ENCODE results near the gene NEUROD2. TPM values are rescaled to one million over a fixed set of nuclear protein-coding genes. Genes with fewer than 3 reads are reported as not detected.
A peak's percentile ranks its signal among the peaks of the same experiment; 100 is the strongest.

Gene NEUROD2
- polyA plus RNA-seq, 4 donors = 0.03 to 0.07 (median 0.06) TPM; not detected in 1

GRCh38 chr17:39581759-39582085 lies 26.0 kb downstream of the NEUROD2 start:
- no peak for DNase-seq (ENCODE audit: low read depth in 4 of 4, low spot score in 2 of 4)

GRCh38 chr17:39581071-39581758 lies 26.5 kb downstream of the NEUROD2 start:
- no peak for DNase-seq (ENCODE audit: low read depth in 4 of 4, low spot score in 2 of 4)

GRCh38 chr17:39580082-39580468 lies 27.6 kb downstream of the NEUROD2 start:
- DNase-seq (ENCODE audit: low read depth in 4 of 4, low spot score in 2 of 4) = no peak

- DNase-seq (ENCODE audit: low read depth in 4 of 4, low spot score in 2 of 4) = no peak
These were observed 28.2 kb downstream of the NEUROD2 start for GRCh38 chr17:39579318-39580081.

GRCh38 chr17:39578272-39578671 lies 29.4 kb downstream of the NEUROD2 start:
- DNase-seq (ENCODE audit: low read depth in 4 of 4, low spot score in 2 of 4) = no peak

GRCh38 chr17:39576187-39576586 lies 31.5 kb downstream of the NEUROD2 start:
- no peak for DNase-seq (ENCODE audit: low read depth in 4 of 4, low spot score in 2 of 4)

- DNase-seq (ENCODE audit: low read depth in 4 of 4, low spot score in 2 of 4) = peak in 2 of 4 donors; percentile 38 to 51
These were observed 34.0 kb downstream of the NEUROD2 start for GRCh38 chr17:39573447-39574298.

GRCh38 chr17:39572121-39572520 lies 35.6 kb downstream of the NEUROD2 start:
- DNase-seq (ENCODE audit: low read depth in 4 of 4, low spot score in 2 of 4) = no peak

GRCh38 chr17:39569126-39569525 lies 38.6 kb downstream of the NEUROD2 start:
- no peak for DNase-seq (ENCODE audit: low read depth in 4 of 4, low spot score in 2 of 4)

GRCh38 chr17:39568702-39569101 lies 39.0 kb downstream of the NEUROD2 start:
- no peak for DNase-seq (ENCODE audit: low read depth in 4 of 4, low spot score in 2 of 4)

- no peak for DNase-seq (ENCODE audit: low read depth in 4 of 4, low spot score in 2 of 4)
These were observed 41.4 kb downstream of the NEUROD2 start for GRCh38 chr17:39566094-39566850.

GRCh38 chr17:39564211-39564848 lies 43.4 kb downstream of the NEUROD2 start:
- no peak for DNase-seq (ENCODE audit: low read depth in 4 of 4, low spot score in 2 of 4)

- no peak for DNase-seq (ENCODE audit: low read depth in 4 of 4, low spot score in 2 of 4)
These were observed 44.2 kb downstream of the NEUROD2 start for GRCh38 chr17:39563476-39563875.

- DNase-seq (ENCODE audit: low read depth in 4 of 4, low spot score in 2 of 4) = no peak
These were observed 44.7 kb downstream of the NEUROD2 start for GRCh38 chr17:39562976-39563375.

GRCh38 chr17:39562395-39562794 lies 45.3 kb downstream of the NEUROD2 start:
- no peak for DNase-seq (ENCODE audit: low read depth in 4 of 4, low spot score in 2 of 4)

- DNase-seq (ENCODE audit: low read depth in 4 of 4, low spot score in 2 of 4) = no peak
These were observed 51.3 kb downstream of the NEUROD2 start for GRCh38 chr17:39556423-39556822.

GRCh38 chr17:39555368-39555767 lies 52.4 kb downstream of the NEUROD2 start:
- DNase-seq (ENCODE audit: low read depth in 4 of 4, low spot score in 2 of 4) = no peak

Measured in left renal cortex interstitium (tissue), 4 donors.